Measurements from ENCODE around the gene MACF1.

- TF ChIP-seq CTCF (IDR thresholded peaks at IDR 0.05; ENCODE audit: low read depth, low read length) (no peak), POLR2A (IDR thresholded peaks at IDR 0.05; ENCODE audit: extremely low read depth, insufficient read length) (no peak), MAX (IDR thresholded peaks at IDR 0.05; ENCODE audit: low read depth, low read length) (no peak)
Observed at GRCh38 chr1:39258925-39259244, 54.4 kb downstream of the MACF1 start.

Measured in NB4 (cell line).